Jurkat, Clone E6-1 (cell line): ENCODE data around the gene CACNA2D1.

Source experiments
- DNase-seq: peaks from one replicate; pipeline ENCODE4 v3.0.0-alpha.2; 2011; ENCODE audit warnings: low read depth, low spot score
- H3K4me3 ChIP-seq: 2 replicates; pipeline ENCODE4 v1.5.1; 2011; ENCODE audit warnings: mild to moderate bottlenecking, low read length, control low read depth, moderate library complexity

Gene CACNA2D1

DNA sequence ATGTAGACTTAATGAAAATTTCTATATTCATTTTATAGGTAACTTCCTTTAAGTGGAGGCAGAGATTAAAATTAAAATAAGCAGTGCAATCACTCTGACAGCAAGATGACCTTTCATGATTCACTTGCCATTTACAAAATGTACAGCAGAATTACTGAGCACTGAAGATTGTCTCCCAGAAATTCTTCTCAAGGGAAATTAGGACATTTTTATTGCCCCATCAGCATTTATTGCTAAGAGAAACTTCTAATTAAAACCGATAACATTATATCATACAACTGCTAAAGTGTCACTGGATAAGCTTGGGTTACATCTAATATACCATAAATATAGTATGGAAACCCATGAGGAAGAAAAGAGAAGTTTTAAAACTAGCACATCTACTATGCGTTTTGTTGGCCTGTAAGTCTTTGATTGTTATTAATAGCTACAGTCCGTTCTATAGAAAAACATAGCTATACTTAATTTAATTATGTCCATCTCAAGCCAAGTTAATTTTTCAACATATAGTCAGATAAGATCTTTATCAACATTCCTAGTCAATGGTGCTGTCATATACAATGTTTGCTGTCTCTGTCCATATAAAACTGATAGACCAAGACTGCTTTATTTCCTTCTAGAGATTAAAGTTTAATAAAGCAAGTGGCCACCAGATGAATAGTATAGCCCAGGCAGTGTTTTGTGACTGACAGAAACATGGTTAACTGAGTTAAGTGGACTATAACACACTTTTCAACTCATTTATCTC is 456.7 kb downstream of the CACNA2D1 start:
- no peak for DNase-seq
- no peak overlapping the region for H3K4me3 ChIP-seq

DNA sequence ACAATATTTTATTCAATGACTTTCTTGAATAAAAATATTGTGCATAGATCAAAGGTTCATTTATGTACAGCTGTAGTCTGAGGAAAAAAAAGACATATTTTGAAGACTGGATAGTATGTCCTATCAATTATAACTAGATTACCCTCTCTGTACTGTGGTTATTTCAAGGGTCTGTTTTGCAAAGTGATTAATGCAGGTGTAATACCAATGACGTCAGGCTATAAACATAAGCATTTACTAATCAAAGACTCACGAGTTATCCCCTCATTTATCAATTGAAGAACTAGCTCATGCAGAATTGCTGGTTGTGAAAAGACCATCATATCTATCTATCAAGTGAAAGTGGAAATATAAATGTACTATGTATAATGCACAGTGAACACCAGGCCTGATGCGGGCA is 460.2 kb downstream of the CACNA2D1 start:
- DNase-seq: no peak
- H3K4me3 ChIP-seq: no peak overlapping the region

DNA sequence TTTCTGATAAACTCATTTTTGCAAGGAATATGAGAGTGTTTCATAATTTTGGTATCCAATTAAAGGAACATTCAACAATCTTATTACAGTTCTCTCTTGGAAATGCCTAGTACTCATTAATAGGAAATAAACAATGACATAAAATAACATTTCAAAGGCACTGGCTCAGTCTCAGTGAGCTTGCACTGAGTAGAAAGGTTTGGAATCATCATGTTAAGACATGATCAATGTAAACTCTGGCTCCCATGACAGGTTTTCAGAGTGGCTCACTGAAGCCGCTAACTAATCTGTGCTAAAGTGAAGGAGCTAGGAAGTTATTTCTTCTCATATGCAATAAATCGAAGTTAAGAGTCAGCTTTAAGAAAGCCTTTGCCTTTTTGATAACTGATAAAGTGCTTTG is 470.5 kb downstream of the CACNA2D1 start:
- no peak overlapping the region for H3K4me3 ChIP-seq
- no peak for DNase-seq

DNA sequence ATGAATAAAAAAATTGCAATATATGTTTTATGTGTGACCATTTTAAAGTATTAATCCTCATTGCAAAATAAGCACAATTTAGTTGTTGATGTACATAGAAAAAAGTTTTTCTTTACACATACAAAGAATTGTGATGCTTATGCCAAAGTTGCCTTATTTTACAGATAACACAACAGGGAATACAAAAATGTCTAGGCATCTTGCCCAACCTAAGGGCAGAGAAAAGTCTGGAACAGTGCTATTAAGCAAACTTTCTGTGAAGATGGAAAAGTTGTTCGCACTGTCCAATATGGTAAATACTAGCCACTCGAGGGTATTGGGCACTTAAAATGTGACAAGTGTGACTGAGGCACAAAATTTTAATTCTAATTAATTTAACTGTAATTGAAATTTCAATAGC is 483.6 kb downstream of the CACNA2D1 start:
- H3K4me3 ChIP-seq: no peak overlapping the region
- DNase-seq: no peak

- no peak for DNase-seq
- H3K4me3 ChIP-seq: no peak overlapping the region
Observed at GRCh38 chr7:81957517-81957916, 486.1 kb downstream of the CACNA2D1 start.

GRCh38 chr7:81956520-81956919 is 487.1 kb downstream of the CACNA2D1 start:
- peak; percentile 26 for DNase-seq
- no peak overlapping the region for H3K4me3 ChIP-seq

DNA sequence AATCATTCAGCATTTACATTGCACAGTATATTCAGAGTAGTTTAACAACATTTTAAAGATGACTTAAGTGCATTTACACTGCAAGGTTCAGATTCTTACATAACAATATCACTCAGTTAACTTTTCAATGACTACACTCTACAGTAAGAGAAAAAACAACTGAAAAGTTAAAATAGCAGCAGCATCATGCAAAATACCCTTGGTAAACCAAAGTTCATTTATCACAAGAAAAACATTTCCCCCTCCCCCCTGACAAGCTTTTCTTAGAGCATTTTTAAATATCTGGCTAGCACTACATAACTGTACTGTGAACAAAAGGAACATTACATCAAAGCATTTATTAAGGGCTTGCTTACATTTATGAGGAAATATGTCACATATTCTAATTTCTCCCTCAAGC is 494.3 kb downstream of the CACNA2D1 start:
- H3K4me3 ChIP-seq: no peak overlapping the region
- DNase-seq: no peak

- H3K4me3 ChIP-seq: no peak overlapping the region
- no peak for DNase-seq
Observed at GRCh38 chr7:81944058-81944457, 499.5 kb downstream of the CACNA2D1 start.

DNA sequence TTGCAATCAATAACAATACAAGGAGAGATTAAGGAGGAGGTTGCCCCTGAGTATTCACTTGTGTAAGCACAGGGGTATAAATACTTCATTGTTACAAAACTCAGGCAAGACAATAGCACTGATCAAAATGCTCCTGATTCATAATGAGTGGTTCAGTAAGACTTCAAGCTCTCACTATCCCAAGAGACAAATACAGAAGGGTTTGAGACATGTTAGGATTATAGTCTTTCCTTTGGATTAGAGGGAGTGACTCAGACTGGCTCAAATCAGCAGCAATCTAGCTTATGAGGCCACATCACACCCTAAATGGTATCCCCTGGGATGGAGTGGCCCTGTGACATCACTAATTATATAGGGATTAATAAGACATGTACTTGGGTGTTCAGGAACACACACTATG is 506.5 kb downstream of the CACNA2D1 start:
- DNase-seq: no peak
- no peak overlapping the region for H3K4me3 ChIP-seq

DNA sequence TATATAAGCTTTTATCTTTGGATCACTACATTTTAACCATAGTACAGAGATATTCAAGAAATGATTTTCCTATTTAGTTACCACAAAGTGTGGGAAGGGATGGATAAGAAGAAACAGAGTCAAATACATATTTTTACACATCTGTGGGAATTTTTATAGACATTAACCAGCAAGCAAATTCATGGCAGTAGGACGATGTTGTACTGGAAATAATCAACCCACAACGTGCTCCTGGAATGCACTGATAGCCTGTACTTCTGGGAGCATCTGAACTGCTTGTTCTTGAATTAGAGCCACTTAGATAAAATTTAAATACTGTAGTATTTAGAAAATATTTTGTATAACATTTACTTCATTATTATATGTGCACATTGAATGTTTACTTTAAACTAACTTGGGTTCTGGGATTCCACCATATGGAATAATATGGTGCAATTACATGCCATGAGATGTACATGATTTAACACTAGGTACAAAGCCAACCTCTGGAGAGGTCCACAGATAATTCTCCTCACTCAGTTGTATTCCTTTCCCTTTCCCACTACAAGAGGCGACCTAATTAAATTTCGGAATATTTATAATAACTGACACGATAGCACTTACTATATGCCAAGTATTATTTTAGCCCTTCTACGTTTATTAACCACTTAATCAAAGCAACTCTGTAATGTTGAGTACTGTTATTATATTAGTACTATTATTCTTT is 508.8 kb downstream of the CACNA2D1 start:
- no peak for DNase-seq
- H3K4me3 ChIP-seq: no peak overlapping the region

DNA sequence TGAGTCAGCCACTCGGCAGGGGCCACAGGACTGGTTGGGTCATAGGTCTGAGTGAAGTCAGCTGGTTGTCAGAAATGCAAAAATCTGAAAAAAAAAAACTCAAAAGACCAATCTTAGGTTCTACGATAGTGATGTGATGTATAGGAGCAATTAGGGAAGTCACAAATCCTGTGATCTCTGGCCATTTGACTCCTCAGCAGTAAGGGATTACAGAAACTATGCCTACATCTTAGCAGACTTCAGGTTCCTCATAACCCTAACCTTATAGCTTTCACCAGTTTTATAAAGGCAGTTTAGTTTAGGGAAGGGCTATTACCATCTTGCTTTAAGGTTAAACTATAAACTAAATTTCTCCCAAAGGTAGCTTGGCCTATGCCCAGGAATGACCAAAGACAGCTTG is 510.6 kb downstream of the CACNA2D1 start:
- no peak for DNase-seq
- no peak overlapping the region for H3K4me3 ChIP-seq

DNA sequence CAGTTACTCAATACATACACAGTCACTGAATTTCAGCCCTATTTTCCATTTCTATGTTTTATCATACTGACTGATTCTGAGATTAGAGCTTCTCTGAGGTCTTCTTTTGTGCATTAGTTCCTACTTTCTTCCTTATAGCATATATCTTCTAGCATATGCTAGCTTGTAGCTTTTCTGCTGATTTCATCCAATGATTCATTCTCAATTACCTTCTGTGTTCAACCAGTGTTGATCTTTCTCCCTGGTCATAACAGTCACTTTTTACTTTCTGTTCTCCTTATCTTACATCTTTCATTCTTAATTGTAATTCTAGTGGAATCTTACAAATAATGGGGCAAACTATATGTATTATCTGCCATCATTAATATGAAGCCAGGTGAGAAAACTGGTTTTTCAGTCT is 514.2 kb downstream of the CACNA2D1 start:
- no peak for DNase-seq
- no peak overlapping the region for H3K4me3 ChIP-seq

GRCh38 chr7:81926154-81926553 is 517.4 kb downstream of the CACNA2D1 start:
- H3K4me3 ChIP-seq: no peak overlapping the region
- DNase-seq: no peak

DNA sequence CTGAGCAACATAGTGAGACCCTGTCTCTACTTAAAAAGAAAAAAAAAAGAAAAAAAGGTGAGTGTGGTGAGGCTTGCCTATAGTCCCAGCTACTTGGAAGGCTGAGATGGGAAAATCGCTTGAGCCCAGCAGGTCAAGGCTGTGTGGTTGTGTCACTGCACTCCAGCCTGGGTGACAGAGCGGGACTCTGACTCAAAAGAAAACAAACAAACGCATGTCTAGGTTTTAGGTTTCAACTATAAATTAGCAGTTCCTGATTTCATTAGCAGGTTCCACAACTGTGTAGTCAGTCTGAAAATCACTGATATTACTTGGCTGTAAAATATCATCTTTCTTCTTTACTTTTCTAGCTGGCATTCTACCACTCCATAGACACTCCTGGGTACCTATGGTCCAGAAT is 518.0 kb downstream of the CACNA2D1 start:
- no peak overlapping the region for H3K4me3 ChIP-seq
- DNase-seq: no peak

GRCh38 chr7:81924494-81924893 is 519.1 kb downstream of the CACNA2D1 start:
- no peak for DNase-seq
- no peak overlapping the region for H3K4me3 ChIP-seq

- no peak overlapping the region for H3K4me3 ChIP-seq
- DNase-seq: no peak
Observed at GRCh38 chr7:81919494-81919893, 524.1 kb downstream of the CACNA2D1 start.

- no peak for DNase-seq
- H3K4me3 ChIP-seq: no peak overlapping the region
Observed at GRCh38 chr7:81908220-81908619, 535.4 kb downstream of the CACNA2D1 start.

DNA sequence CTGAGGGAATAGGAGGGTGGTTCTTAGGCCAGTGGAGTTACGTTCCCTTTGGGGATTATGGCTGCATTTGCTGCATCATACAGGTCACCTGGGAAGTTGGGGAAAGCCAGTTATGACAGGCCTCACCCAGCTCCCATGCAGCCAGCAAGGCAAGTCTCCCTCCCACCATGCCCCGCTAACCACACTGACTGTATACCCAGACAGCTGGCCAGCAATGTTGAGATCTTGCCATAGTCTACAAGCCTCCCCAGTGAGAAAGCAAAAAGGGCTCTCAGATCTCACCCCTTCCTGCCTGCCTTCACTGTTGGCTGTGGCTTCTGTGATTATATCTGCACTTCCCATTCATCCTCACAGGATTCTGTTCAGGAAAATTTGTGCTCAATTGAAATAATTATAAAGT is 540.5 kb downstream of the CACNA2D1 start:
- peak; percentile 26 for DNase-seq
- H3K4me3 ChIP-seq: no peak overlapping the region

DNA sequence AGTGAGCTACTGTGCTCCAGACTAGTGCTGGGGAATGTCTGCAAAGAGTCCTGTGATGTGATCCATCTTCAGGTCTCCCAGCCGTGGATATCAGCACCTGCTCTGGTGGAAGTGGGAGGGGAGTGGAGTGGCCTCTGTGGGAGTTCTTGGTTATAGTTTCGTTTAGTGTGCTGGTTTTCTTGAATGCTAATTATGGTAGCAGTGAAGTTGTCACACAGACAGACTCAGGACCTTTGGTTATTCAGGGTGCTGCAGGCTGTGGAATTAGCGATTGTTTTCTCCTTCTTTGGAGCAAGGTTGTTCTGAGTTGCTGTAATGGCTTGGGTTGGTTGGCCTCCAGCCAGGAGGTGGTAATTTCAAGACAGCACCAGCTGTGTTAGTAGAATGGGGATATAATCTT is 541.0 kb downstream of the CACNA2D1 start:
- DNase-seq: no peak
- no peak overlapping the region for H3K4me3 ChIP-seq
